Stimulated activated CD4-positive, alpha-beta T cell treated with anti-CD3 and anti-CD28 coated beads, Interleukin-12 subunit alpha, Interleukin-12 subunit beta, amount 100 ng/mL, for 24 hours (primary cell): Measurements from ENCODE around the gene HSBP1.

Source experiments
- DNase-seq, 2 experiments: peaks; one replicate each; pipeline ENCODE4 v3.0.0-alpha.2; 2020; ENCODE audit warnings: low read depth in 2 of 2

Gene HSBP1

DNA sequence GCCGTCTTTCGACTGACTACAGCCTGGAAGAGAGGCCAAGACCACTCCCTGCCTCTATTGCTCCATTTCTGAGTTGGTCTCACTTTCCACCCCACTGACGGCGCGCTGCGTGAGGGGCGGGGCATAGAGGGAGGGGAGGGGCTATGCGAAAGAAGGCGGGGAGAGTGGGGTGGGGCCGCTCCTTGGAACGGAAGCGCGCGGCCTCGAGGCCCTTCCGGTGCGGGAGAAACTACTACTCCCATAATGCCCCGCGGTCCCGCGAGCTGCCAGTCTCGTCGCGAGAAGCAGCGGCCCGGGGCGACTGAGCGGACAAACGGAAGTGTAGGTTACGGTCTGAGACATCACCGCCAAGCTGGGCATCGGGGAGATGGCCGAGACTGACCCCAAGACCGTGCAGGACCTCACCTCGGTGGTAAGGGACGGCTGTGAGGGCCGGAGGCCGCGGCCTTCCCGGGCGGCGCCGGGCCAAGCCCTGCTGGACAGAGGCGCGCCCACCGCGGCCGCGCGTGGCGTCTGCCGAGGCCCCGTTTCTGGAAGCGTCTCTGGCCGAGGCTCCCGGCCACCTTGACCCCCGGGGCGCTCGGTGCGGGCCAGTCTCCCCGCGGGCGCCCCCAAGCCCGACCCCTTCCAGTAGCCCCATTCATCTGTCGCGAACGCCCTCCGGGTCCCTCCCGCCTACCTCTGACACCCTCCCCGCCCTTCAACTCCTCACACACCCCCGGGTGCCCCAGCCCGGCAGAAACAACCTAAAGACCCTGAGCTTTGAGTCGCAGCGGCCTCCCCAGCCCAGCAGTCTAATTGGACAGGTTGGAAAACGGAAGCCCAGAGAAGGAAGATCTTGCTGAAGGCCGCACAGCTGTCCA lies at the start of gene HSBP1:
HSBP1 (plus strand) TSS at position 269 of the 863 bp plus-strand sequence; CDS start at position 368, 99 bp downstream.
- DNase-seq, result peak; percentile 90 to 93

DNA sequence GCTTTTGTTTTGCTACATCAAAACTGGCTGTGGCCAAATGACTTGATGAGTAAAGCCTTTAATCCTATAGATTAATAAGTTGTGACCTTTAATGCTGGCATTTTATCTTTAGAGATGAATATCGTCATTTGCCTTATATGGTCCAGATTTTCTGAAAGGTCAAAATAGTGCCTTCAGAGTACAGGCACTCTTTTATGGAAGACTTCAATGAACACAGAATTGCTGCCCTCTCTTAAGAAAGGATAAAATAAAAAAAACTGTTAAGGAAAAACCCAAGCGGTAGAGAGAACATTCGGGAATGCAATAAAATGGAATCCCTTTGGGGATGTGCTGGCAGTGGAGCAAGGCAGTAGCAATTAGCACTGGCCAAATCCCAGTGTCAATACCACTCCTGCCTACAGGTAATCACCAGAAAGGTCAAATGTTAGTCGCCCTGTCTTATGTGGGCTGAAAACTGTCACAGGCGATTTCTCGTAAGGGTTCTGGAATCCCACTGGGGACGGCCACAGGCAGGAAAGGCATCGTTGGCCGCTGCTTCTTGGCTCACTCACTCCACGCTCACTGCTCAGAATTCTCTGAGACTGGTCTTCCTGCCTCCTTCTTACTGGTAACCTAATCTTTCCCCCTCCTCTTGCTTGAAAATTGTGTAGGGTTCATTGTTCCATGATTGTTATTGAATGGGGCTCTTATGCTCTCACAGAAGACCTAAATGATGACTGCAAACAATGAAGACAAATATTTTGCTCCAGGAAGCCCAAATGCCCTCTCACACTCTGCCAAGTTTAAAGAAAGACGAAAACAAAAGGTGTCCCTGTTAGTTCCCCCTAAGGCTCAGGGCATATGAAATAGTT lies 45.4 kb upstream of the HSBP1 start:
- no peak for DNase-seq

DNA sequence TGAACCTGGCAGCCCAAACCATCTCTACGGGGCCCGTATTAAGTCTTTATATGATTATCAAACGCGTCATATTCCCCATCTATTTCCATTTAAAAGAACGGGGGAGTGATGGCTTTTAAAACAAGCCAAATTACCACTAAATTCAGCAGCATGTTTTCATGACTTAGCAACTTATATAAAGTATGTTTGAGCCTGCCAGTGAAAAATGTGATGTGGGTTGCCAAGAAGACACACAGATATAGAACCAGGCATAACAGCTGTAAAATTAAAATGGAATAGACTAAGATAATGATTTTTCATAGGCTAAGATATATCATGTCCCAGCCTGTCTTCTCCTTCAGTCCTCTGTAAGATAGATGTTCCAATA lies 44.8 kb upstream of the HSBP1 start:
- DNase-seq, result no peak

DNA sequence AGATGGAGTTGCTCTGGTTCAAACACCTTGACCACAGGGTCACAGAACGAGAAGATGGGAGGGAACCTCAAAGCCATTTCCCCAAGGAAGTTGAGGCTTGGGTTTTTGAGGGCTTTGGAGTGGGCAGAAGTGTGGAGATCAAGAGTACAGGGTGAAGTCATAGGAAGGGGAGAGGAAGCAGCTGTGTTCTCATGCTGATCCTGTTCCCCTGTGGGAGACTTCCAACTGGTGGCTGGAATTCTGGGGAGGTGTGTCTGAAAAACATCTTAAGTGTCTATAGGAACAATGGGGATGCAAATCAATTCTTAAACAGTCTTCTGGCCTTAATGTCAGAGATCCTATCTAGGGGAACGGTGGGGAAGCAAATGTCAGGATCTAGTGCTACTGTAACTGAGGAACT lies 38.8 kb upstream of the HSBP1 start:
- DNase-seq, result no peak

DNA sequence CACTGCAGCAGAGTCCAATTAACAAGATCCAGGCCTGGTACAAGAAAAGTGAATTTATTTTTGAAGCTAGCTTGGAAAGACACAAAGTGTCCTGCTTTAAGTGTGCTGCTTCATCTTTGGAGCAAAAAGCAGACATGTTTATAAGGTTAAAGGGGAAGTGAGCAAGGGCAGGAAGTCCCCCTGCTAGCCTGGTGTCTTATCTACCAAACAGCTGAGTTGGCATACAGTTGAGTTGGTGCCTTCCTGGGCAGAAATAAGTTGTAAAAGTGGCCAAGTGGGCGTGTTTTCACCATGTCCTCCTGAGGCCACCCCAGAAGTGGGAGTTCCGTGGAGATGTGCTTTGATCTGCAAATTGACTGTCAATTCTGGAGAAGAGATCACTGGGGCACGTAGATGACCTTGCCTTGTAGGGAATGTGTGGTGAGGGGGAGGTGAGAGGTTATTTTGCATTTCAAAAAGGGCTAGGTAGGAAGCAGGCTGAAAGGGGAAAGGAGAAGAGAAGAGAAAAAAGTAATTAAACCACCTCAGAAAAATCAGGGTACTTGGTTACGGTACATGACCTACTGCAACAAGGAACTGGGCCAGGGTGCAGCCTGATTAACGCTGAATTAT lies 38.3 kb upstream of the HSBP1 start:
- no peak for DNase-seq

DNA sequence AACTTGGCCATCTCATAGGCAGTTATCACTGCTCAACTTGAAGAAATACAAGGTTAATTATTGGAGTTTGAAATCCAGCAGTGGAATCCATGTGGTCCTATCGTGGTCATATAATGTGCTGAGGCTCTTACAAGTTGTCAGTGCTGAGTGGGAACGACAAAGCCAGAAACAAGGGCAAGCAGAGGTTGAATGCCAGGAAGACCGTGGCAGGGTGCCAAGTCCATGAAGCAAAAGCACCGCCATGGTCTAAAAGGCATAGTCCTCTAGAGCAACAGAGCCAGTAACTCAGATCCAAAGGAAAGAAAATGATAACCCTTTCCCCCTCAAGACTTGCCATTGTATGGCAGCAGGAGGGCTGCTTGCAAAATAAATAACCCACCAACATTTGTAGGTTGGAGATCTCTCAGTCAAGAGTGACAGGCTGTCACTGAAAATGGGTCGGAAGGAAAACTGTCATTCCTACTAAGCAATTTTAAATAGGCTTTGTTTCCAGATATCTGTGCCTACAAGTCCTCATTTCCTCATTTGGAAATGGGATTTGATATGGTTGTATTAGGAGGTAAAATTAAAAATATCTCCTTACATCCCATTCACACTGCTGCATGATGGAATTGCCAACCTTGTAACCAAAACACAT lies 36.4 kb upstream of the HSBP1 start:
- DNase-seq, result no peak

DNA sequence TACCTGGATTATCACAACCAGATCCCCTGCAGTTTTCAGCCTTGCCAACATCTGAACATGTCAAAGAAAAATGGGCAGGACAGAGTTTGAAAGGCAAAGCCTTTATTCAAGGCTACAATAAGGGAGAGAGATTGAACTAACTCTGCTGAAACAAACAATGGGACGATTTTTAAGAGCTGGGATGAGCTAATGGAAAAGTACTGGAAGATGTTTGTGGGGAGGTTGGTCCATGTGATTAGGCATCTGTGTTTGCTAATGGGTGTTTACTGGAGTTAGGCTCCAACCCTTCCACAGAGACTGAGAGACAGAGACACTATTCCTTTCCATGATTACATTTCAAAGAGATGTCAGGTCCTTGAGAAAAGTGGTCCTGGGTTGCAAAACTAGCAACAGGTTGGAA lies 35.0 kb upstream of the HSBP1 start:
- no peak for DNase-seq

DNA sequence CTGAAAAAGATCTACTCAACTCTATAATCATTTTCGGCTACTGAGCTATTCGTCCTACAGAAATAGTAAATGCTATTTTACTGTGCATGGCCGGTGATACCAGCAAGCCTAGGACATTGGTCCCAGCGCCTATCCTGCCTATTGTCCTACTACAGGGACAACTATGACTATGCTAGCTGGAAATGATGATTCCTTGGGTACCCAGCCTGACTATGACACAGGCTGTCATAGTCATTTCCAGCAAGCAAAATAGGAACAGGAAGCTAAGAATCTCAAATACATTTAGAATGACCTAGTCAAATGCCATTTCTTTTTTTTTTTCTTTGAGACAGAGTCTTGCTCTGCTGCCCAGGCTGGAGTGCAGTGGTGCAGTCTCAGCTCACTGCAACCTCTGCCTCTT lies 33.7 kb upstream of the HSBP1 start:
- no peak for DNase-seq

DNA sequence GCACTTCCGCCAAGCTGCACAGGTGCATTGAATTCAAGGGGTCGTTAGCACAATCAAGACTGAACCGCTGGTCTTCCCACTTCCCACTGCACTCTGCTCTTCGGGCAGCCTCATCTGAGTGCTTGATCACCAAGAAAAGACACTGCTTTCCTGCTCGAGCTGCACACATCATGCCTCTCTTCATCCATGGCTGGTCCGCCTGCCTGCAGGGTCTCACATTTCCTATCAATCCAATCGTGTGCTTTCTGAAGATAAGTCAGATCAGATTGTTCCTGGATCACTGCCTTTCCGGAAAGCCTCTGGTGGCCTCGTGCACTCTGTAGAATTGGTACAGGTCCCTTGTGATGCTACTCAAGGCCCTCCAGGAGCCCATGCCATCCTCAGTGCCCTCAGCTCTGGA lies 30.8 kb upstream of the HSBP1 start:
- DNase-seq, result no peak

DNA sequence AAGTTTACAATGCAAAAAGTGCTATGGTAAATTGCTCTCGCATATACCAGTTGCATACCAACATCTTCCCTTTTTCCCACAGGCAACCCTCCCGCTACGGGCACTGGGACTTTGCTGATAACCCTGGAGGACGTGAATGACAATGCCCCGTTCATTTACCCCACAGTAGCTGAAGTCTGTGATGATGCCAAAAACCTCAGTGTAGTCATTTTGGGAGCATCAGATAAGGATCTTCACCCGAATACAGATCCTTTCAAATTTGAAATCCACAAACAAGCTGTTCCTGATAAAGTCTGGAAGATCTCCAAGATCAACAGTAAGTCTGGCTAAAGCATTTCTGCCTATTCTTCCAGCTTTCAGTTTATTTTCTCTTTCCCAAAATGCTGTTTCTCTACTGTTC lies 27.9 kb upstream of the HSBP1 start:
- no peak for DNase-seq

DNA sequence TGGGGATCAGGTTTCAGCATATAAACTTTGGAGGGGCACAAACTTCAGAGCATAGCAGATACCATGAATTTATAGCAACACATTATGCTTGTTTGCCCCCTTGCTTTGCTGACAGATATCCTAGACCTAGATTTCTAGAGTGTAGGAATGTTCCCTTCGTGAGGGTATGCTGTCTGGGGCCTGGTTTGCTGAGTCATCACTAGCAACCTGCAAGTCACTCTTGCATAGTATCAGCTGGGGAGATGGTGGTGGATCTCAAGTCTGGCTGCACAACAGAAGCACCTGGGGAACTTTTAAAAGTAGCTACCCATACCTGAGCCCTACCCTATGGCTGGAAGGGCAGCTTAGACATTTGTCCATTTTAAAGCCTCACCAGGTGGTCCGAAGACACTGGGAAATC lies 22.3 kb upstream of the HSBP1 start:
- no peak for DNase-seq

DNA sequence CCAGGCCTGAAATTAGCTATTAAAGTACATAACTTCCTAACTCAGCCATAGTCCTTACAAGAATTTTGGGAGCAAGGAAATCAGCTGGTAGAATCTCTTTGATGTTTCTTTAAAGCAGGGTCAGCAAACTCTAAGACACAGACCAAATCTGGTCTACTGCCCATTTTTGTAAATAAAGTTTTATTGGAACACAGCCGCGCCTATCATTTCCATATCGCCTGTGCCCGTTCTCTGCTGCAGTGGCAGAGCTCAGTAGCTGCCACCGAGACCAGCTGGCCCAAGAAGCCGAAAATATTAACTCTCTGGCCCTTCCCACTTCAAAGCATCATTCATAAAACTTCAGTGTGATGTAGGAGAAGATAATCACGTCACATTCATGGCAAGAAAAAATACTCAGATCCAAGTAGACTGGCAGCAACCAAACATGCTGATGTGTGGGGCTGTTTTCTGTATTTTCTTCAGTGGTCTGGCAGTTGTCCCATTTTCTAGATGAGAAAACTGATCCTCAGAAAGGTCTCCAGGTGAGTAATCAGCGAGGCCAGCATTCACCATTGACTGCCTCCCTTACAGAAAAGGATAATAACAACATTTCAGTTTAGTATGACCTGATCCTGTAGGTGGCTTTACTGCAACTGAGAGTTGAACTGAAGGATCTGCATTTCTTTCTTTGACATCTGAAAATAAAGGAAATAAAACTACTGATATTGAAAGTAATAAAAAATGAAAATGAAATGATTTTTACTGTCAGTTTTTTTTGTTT lies 18.0 kb upstream of the HSBP1 start:
- DNase-seq, result no peak

DNA sequence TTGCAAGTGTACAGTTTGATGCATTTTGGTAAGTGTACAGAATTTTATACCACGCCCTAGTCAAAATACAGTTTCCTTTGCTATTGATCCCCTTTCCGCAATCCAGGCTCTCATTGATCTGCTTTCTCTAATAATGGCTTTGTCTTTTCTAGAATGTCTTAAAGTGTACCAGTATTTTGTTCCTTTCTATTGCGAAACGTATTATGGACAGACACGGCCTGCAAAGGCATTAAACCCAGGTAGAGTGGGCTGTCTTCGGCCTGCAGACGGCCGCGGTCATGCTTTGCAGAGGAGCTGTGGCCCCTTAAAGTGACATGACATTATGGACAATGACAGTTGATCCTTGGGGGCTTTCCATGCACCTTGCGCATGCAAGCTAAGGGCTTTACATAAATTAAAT lies 15.9 kb upstream of the HSBP1 start:
- no peak for DNase-seq

DNA sequence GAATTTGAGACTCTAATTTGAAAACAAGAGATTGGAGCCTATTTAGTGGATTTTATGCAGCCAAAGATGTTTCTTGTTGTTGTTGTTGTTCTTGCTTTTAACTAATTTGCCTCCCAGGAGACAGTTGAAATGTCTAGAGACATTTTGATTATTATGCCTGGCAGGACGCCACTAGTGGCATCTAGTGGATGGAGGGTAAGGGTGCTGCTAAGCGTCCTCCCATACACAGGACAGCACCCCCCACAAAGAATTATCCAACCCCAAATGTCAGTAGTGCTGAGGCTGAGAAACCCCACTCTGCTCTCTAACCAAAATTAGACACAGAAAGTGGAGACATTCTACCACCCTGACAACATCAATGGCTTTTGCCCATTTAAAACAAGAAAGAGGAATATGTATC lies 15.4 kb upstream of the HSBP1 start:
- no peak for DNase-seq

DNA sequence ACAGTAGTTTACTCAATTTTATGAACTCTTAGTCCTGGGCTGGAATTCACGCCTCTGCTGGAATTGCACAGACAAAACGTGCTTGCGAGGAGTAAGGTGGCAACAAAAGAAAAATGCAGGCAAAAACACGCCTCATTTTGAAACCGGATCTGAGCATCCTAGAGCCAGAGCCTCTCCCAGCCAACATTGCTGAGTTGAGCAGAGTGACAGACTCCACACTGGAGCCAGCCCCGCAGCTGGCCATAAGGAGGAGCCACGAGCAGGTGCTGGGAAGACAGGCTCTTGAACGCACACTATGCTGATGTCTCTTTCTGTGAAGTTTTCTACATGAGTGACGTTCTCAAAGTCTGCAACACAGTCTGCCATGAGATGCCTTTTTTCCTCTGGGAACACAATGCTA lies 14.6 kb upstream of the HSBP1 start:
- DNase-seq, result no peak

DNA sequence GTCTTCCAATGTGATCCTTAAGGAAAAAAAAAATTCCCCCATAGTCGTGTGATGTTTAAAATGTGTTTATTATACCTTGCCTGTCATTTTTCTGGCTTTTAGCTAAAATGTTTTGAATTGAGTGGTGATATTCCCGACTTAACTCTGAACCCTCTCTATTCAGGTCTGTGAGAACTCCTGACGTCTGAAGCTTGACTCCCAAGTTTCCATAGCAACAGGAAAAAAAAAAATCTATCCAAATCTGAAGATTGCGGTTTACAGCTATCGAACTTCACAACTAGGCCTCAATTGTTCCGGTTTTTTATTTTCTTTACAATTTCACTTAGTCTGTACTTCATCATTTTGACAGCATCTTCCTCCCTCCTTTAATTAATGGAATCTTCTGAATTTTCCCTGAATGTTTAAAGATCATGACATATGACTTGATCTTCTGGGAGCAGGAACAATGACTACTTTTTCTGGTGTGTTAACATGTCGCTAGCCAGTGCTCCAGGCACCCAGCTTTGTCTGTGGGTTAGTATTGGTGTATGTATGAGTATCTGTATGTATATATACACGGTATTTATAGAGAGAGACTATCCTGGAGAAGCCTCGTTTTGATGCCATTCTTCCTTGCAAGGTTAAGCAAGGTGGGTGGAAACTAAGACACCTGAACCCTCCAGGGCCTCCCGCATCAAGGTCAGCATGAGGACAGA lies 12.8 kb upstream of the HSBP1 start:
- no peak for DNase-seq

DNA sequence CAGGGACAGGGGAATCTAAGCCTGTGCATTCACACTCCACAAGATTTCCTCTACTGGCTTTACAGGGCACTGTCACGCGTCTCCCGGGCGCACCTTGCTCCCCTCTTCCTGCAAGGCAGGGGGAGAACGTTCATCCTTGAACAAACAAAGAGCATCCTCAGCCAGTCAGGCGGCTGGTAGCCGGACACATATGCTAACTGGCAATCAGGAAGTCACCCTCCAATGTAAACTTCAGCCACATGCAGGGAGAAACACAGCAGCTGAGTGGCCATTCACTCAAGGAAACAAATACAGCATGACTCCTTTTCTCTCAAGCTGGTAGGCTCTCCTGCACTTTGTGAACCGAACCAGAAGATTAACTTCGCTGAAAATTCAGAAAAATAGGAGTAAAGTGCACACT lies 10.8 kb upstream of the HSBP1 start:
- no peak for DNase-seq

DNA sequence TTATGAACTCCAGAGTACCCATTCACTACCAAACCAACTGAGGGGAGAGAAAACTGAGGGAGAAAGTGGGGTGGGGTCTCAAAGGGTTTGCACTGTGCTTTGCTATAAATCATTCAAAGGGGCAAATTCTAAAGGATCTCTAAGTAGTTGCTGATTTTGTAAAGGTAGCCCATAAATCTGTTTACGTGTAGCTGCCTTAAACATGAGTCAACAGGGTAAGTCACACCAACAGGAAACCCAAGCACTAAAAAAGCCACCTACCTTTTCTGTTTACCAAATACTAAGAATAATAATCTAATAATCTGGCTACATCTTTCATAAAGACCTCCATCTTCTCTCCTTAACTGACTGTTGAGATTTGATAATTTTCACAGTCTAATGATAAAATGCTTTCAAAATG lies 8.4 kb upstream of the HSBP1 start:
- DNase-seq, result no peak

DNA sequence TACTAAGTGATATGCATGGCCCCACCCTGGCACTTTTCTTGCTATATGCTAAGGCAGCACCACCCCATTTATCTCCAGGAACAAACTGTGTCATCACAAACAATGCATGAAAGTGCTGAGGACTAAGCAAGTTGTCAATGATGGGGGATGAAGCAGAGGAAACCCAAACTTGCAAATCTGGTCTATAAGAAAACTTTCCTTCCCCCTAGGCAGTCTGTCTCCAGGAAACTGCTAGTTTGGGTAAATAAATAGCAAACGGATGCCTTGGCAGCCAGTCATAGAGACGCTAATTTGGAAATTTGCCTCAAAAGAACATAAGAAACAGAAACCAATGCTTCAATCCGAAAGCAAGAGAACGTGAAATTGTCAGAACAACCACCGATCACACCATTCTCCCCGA lies 5.6 kb upstream of the HSBP1 start:
- DNase-seq, result no peak

DNA sequence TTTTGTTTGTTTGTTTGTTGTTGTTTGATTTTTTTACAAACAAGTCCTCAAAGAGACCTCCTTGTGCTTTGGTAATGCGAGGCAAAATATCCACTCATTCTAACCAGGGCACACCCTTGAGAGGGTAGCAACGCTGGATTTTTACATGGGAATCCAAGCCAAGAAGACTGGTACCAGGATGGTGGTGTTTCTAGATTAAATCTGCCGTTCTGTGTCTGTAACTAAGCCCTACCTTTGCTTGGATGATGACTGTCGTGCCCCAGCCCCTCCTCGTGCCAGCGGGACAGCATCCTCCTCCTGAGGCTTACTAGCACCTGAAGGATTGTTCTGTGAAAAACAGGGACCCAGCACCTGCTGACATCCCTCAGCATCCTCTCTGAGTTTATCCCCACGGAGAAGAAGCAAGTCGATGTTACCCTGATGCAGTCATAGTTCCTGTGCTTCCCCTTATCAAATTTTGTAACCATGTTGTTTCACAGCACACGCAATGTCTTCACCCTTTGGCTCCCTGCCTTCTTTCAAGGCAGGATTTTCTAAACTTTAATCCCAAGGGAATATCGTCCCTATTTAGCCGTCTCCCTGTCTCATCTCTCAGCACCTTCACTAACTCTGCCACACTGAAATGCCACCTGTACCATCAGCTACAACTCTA lies 5.1 kb upstream of the HSBP1 start:
- no peak for DNase-seq
